NCI-H748 (cell line): ENCODE measurements around the gene COL5A1.
"Not testable (repeated sequence)": the region's sequence is repeated elsewhere in the genome, so short reads cannot be mapped to it uniquely, and the experiment has no call there.

Source experiments
- DNase-seq: peaks from one replicate; lab custom pipeline; 2025; ENCODE audit not compliant: unreplicated experiment; lab: John Stamatoyannopoulos, UW

Gene COL5A1

GRCh38 chr9:134638502-134639090 lies 3.0 kb upstream of the COL5A1 start:
- DNase-seq, result no peak

- no peak for DNase-seq
These were observed 1.6 kb upstream of the COL5A1 start for GRCh38 chr9:134639994-134640393.

GRCh38 chr9:134640506-134641172 lies 964 bp upstream of the COL5A1 start:
- DNase-seq, result no peak

GRCh38 chr9:134641990-134642384 lies 384 bp downstream of the COL5A1 start:
- no peak for DNase-seq

- DNase-seq, result no peak
These were observed 980 bp downstream of the COL5A1 start for GRCh38 chr9:134642385-134643181.

- no peak for DNase-seq
These were observed 1.6 kb downstream of the COL5A1 start for GRCh38 chr9:134643222-134643671.

- DNase-seq, result not testable (repeated sequence)
These were observed 2.8 kb downstream of the COL5A1 start for GRCh38 chr9:134644401-134644724.

- no peak for DNase-seq
These were observed 3.4 kb downstream of the COL5A1 start for GRCh38 chr9:134644725-134645606.

- no peak for DNase-seq
These were observed 4.2 kb downstream of the COL5A1 start for GRCh38 chr9:134645607-134646365.

- DNase-seq, result no peak
These were observed 5.9 kb downstream of the COL5A1 start for GRCh38 chr9:134647359-134648080.

GRCh38 chr9:134648701-134649530 lies 7.3 kb downstream of the COL5A1 start:
- DNase-seq, result no peak

GRCh38 chr9:134650431-134651190 lies 9.0 kb downstream of the COL5A1 start:
- no peak for DNase-seq

GRCh38 chr9:134651226-134651905 lies 9.8 kb downstream of the COL5A1 start:
- DNase-seq, result no peak

GRCh38 chr9:134652291-134653225 lies 11.0 kb downstream of the COL5A1 start:
- DNase-seq, result no peak

GRCh38 chr9:134653259-134654009 lies 11.8 kb downstream of the COL5A1 start:
- DNase-seq, result no peak

GRCh38 chr9:134655101-134655500 lies 13.5 kb downstream of the COL5A1 start:
- no peak for DNase-seq
